Activated CD8-positive, alpha-beta T cell treated with anti-CD3 and anti-CD28 coated beads, Interleukin-2, amount 10 ng/mL, durations not matched to agents 7 days and 5 days (primary cell): ENCODE results near the gene SMURF2. TPM values are rescaled to one million over a fixed set of nuclear protein-coding genes. Genes with fewer than 3 reads are reported as not detected.
"Not testable (repeated sequence)": the region's sequence is repeated elsewhere in the genome, so short reads cannot be mapped to it uniquely, and the experiment has no call there.

Source experiments
- ATAC-seq: fragments of 150-1000 bp; cut with Tn5 transposase; one replicate; pipeline ENCODE4 v1.10.0; 2021; ENCODE audit warnings: moderate library complexity
- CTCF ChIA-PET: fragments of 350-600 bp; sonication (Branson Sonifier 250); formaldehyde crosslinking; loops from one replicate; lab custom pipeline; 2021; ENCODE audit warnings: antibody characterized with exemption; lab: Charles Lee
- POLR2A ChIA-PET: fragments of 350-600 bp; sonication (Branson Sonifier 250); formaldehyde crosslinking; loops from one replicate; lab custom pipeline; 2021; ENCODE audit warnings: antibody characterized with exemption; lab: Charles Lee
- DNase-seq: peaks from one replicate; pipeline ENCODE4 v3.0.0-alpha.2; 2020
- H3K27ac Mint-ChIP-seq: one replicate; pipeline ENCODE4 v1.8.0; 2021; ENCODE audit warnings: mild to moderate bottlenecking, mixed read lengths
- H3K27me3 Mint-ChIP-seq: one replicate; pipeline ENCODE4 v1.8.0; 2021; ENCODE audit warnings: low read depth, mixed read lengths
- H3K36me3 Mint-ChIP-seq: one replicate; pipeline ENCODE4 v1.8.0; 2021; ENCODE audit warnings: low read depth, mixed read lengths
- H3K4me1 Mint-ChIP-seq: one replicate; pipeline ENCODE4 v1.8.0; 2021; ENCODE audit warnings: low read depth, mixed read lengths
- H3K4me3 Mint-ChIP-seq: one replicate; pipeline ENCODE4 v1.8.0; 2021; ENCODE audit warnings: mild to moderate bottlenecking, mixed read lengths
- H3K9me3 Mint-ChIP-seq: one replicate; pipeline ENCODE4 v1.8.0; 2022; ENCODE audit warnings: mixed read lengths; ENCODE audit not compliant: insufficient read depth
- total RNA-seq, 2 experiments: library from RNA; stranded (reverse); gene quantifications; one replicate each; pipeline ENCODE4 v1.2.3, GENCODE V29; 2021

Gene SMURF2
- total RNA-seq, 2 experiments from 2014 or later, result 16.1 to 16.4 TPM

DNA sequence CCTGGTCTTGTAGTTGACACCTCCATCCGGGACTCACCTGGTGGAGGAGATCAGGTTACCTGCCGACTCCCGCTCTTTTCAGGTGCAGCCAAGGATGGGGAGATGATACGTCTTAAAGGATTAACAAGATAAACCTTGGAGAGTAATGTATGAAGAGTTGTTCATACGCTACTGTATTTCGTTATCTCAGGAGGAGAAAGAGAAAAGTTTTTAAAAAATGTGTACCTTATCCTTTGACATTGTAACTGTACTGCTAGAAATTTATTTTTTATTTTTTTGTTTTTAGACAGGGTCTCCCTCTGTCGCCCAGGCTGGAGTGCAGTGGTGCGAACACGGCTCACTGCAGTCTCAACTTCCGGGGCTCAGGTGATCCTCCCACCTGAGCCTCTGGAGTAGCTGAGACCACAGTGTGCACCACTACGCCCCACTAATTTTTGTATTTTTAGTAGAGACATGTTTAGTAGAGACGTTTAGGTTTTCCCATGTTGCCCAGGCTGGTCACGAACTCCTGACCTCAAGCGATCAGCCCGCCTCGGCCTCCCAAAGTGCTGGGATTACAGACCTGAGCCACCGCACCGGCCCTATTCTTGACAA, 764 bp upstream of the SMURF2 start:
- Mint-ChIP-seq H3K4me1 (peaks cover 30% of the 10 kb centered on the region), H3K27ac (peak overlapping the region; percentile 46), H3K9me3 (no peaks in the 10 kb centered on the region), H3K36me3 (peaks cover 4% of the 10 kb centered on the region), H3K4me3 (peak overlapping the region; percentile 87), H3K27me3 (no peaks in the 10 kb centered on the region)
- CTCF ChIA-PET, result no interaction called here
- DNase-seq (no peak), ATAC-seq (no peak)
- POLR2A ChIA-PET, result interaction anchor here (1.4 to 1.8 kb wide), 4 partner anchors 21 to 158 kb away, joined by 5 to 12 read pairs (median 10); partner anchors contain the start of genes CEP95 and DDX5

GRCh38 chr17:64661726-64661975, 456 bp downstream of the SMURF2 start:
- DNase-seq (no peak), ATAC-seq (no peak)
- ChIA-PET POLR2A (interaction anchor here (0.6 to 1.8 kb wide), 5 partner anchors 20 to 630 kb away, joined by 3 to 12 read pairs (median 9); partner anchors contain the start of genes CEP95 and DDX5), CTCF (no interaction called here)
- Mint-ChIP-seq H3K36me3 (peaks cover 12% of the 10 kb centered on the region), H3K27ac (peak overlapping the region; percentile 87), H3K9me3 (no peaks in the 10 kb centered on the region), H3K27me3 (no peaks in the 10 kb centered on the region), H3K4me1 (peaks cover 41% of the 10 kb centered on the region), H3K4me3 (peak overlapping the region; percentile 98)

- ATAC-seq, result peak; percentile 12
- Mint-ChIP-seq H3K36me3 (peaks cover 14% of the 10 kb centered on the region), H3K4me1 (peaks cover 41% of the 10 kb centered on the region), H3K4me3 (peak overlapping the region; percentile 98), H3K27ac (peak overlapping the region; percentile 87)
- H3K9me3 Mint-ChIP-seq, CTCF ChIA-PET, H3K27me3 Mint-ChIP-seq: not testable (repeated sequence)
- peak; percentile 45 for DNase-seq
- POLR2A ChIA-PET, result interaction anchor here (0.6 to 1.8 kb wide), 5 partner anchors 20 to 629 kb away, joined by 3 to 12 read pairs (median 9); partner anchors contain the start of genes CEP95 and DDX5
Observed at GRCh38 chr17:64660978-64661725, 955 bp downstream of the SMURF2 start.

DNA sequence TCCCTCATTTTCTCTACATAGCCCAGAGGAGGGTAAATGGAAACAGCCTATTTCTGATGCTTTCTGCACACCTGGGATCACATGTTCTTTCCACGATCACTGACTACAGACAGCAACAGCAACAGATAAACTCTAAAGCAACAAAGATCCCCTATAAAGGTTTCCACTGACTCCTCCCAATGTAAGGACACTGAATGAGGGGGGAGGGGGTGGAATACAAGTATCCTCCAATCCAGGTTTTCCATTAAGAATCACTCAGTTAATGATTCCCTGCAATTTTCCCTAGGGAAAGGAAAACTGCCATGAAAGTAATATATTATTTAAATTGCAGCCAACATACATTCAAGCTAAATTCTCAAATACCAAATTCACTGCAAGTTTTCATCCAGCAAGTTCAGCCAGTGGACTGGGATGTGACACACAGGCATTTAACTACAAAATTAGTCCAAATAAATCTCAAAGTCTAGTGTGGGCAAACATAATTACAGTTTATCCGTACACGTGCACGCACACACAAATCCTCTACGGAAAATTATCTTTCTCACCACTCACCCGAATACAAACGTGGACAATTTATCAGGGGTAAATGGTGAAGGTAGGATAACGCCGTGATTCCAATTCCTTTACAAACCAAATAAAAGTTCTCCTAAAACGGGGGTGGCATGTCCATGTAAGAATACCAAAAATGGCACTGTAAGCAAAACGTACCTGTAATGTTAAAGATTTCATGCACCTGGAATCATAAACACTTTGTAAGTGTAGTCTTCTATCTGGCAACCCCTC, 1.7 kb downstream of the SMURF2 start:
- CTCF ChIA-PET, DNase-seq, H3K9me3 Mint-ChIP-seq, POLR2A ChIA-PET, H3K27me3 Mint-ChIP-seq, H3K27ac Mint-ChIP-seq, ATAC-seq: not testable (repeated sequence)
- Mint-ChIP-seq H3K4me1 (peaks cover 41% of the 10 kb centered on the region), H3K36me3 (peaks cover 17% of the 10 kb centered on the region), H3K4me3 (peak overlapping the region; percentile 98)

DNA sequence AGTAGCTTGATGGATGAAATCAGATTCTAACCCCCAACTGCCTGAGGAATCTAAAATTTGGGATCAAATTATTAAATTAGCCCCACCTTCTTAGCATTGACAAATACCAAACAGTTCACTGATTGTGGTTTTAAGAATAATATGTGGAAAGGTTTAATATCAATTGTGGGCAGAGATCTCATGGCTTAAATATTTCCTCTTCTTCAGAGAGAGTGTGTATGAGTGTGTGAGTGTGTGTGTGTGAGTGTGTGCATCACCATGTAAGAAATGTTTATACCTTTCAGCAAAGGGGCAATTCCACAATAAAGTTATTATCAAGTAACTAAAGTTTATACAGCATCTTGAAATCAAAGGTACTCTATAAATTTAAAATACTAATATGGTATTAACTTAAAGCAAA, 3.2 kb downstream of the SMURF2 start:
- H3K4me1 Mint-ChIP-seq, result peaks cover 41% of the 10 kb centered on the region
- H3K36me3 Mint-ChIP-seq, result peaks cover 20% of the 10 kb centered on the region
- no peaks in the 10 kb centered on the region for H3K27me3 Mint-ChIP-seq
- CTCF ChIA-PET, result interaction anchor here (1.0 to 2.5 kb wide), 3 partner anchors 9 to 133 kb away, joined by 3 to 15 read pairs (median 3); no protein-coding TSS in a partner anchor
- peaks cover 6% of the 10 kb centered on the region for H3K9me3 Mint-ChIP-seq
- ATAC-seq (no peak), DNase-seq (no peak)
- POLR2A ChIA-PET, result no interaction called here
- no peak overlapping the region for H3K4me3 Mint-ChIP-seq
- no peak overlapping the region for H3K27ac Mint-ChIP-seq

DNA sequence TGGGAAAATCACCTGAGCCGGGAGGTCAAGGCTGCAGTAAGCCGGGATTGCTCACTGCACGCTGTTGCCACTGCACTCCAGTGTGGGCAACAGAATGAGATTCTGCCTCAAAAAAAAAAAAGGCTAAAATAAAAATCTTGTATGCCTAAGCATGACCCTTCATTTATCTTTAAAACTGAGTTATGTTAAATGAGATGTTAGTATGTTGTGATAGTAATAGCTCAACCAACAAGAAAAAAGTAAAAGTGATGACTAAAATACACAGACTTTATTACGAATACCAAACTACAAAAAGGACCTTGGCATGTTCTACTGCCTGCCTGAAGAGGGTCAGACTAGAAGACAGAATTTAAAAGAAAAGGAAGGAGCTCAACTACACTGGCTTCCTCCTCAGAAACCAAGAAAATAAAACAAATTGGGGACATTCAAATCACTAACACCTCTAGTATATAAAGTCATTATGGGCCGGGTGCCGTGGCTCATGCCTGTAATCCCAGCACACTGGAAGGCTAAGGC, 4.4 kb downstream of the SMURF2 start:
- Mint-ChIP-seq H3K36me3 (peaks cover 20% of the 10 kb centered on the region), H3K9me3 (peaks cover 6% of the 10 kb centered on the region), H3K4me3 (peak overlapping the region; percentile 45), H3K4me1 (peaks cover 49% of the 10 kb centered on the region), H3K27ac (no peak overlapping the region), H3K27me3 (no peaks in the 10 kb centered on the region)
- DNase-seq (no peak), ATAC-seq (no peak)
- ChIA-PET CTCF (interaction anchor here (1.0 to 2.5 kb wide), 3 partner anchors 8 to 132 kb away, joined by 3 to 15 read pairs (median 3); no protein-coding TSS in a partner anchor), POLR2A (no interaction called here)

- Mint-ChIP-seq H3K4me3 (no peak overlapping the region), H3K27ac (no peak overlapping the region), H3K4me1 (peaks cover 47% of the 10 kb centered on the region), H3K9me3 (peaks cover 6% of the 10 kb centered on the region), H3K27me3 (no peaks in the 10 kb centered on the region), H3K36me3 (peaks cover 17% of the 10 kb centered on the region)
- POLR2A ChIA-PET, result interaction anchor here (1.2 kb wide), 1 partner anchor 152 kb away, joined by 3 read pairs; no protein-coding TSS in a partner anchor
- no peak for DNase-seq
- ATAC-seq, result no peak
- CTCF ChIA-PET, result interaction anchor here (1.1 to 1.8 kb wide), 2 partner anchors 81 to 163 kb away, joined by 3 to 5 read pairs; no protein-coding TSS in a partner anchor
Observed at GRCh38 chr17:64655704-64656103, 6.4 kb downstream of the SMURF2 start.

- ATAC-seq (no peak), DNase-seq (no peak)
- Mint-ChIP-seq H3K4me3 (no peak overlapping the region), H3K4me1 (peaks cover 45% of the 10 kb centered on the region), H3K27ac (no peak overlapping the region), H3K27me3 (no peaks in the 10 kb centered on the region), H3K9me3 (peaks cover 6% of the 10 kb centered on the region), H3K36me3 (peaks cover 16% of the 10 kb centered on the region)
- CTCF ChIA-PET, result interaction anchor here (1.8 kb wide), 1 partner anchor 83 kb away, joined by 5 read pairs; no protein-coding TSS in a partner anchor
- POLR2A ChIA-PET, result no interaction called here
Observed at GRCh38 chr17:64653985-64654355, 8.1 kb downstream of the SMURF2 start.

DNA sequence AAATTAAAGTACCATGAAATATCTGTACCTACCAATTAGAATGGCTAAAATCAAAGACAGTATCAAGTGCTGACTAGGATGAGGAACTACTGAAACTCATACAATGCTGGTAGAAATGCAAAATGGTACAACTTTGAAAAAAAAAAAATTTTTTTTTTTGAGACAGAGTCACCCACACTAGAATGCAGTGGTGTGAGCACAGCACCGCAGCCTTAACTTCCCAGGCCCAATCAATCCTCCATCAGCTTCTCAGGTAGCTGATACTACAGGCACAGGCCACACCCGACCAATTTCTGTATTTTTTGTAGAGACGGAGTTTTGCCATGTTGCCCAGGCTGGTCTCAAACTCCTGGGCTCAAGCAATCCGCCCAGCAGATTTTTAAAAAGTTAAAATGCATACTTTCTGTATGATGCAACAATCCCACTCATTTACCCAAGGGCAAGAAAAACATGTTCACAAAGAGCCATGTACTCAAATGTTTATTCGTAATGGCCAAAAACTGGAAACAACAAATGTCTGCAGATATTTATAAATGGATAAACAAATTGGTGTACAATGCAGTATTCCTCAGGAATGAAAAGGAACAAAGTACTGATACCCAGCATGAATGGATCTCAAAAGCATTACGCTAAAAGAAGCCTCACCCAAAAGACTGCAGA, 8.7 kb downstream of the SMURF2 start:
- CTCF ChIA-PET, result no interaction called here
- no peak for ATAC-seq
- Mint-ChIP-seq H3K27ac (no peak overlapping the region), H3K9me3 (peaks cover 6% of the 10 kb centered on the region), H3K4me1 (peaks cover 46% of the 10 kb centered on the region), H3K4me3 (no peak overlapping the region), H3K36me3 (peaks cover 17% of the 10 kb centered on the region), H3K27me3 (no peaks in the 10 kb centered on the region)
- DNase-seq, result no peak
- POLR2A ChIA-PET, result no interaction called here

GRCh38 chr17:64651889-64652288, 10.2 kb downstream of the SMURF2 start:
- DNase-seq (no peak), ATAC-seq (no peak)
- Mint-ChIP-seq H3K27me3 (no peaks in the 10 kb centered on the region), H3K27ac (no peak overlapping the region), H3K4me1 (peaks cover 41% of the 10 kb centered on the region), H3K4me3 (no peak overlapping the region), H3K9me3 (peaks cover 6% of the 10 kb centered on the region), H3K36me3 (peaks cover 14% of the 10 kb centered on the region)
- ChIA-PET CTCF (interaction anchor here (0.7 to 1.6 kb wide), 2 partner anchors 83 to 88 kb away, joined by 3 to 4 read pairs; no protein-coding TSS in a partner anchor), POLR2A (interaction anchor here (0.7 kb wide), 1 partner anchor 146 kb away, joined by 3 read pairs; the partner anchor contains the start of genes CEP95 and DDX5)

DNA sequence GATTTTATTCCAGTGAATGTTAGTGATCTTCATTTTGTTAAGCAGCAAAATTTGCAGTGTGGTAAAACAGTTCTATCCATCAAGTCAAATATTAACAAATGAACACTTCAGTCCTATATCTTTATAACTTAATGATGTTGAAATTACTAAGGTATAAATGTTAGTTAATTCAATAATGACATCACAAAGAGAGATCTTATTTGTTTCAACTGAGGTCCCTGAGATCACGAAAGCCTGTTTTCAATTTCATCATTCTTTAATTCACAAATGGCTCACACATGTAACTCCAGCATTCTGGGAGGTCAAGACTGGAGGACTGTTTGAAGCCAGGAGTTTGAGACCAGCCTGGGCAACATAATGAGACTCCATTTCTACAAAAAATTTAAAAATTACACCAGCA, 13.9 kb downstream of the SMURF2 start:
- POLR2A ChIA-PET, result no interaction called here
- Mint-ChIP-seq H3K27ac (no peak overlapping the region), H3K36me3 (peaks cover 7% of the 10 kb centered on the region), H3K27me3 (no peaks in the 10 kb centered on the region), H3K9me3 (no peaks in the 10 kb centered on the region), H3K4me1 (peaks cover 43% of the 10 kb centered on the region), H3K4me3 (no peak overlapping the region)
- CTCF ChIA-PET, result interaction anchor here (1.1 to 2.1 kb wide), 12 partner anchors 10 to 228 kb away, joined by 3 to 17 read pairs (median 5); no protein-coding TSS in a partner anchor
- ATAC-seq, result no peak
- no peak for DNase-seq
